GM21447 (cell line): Measurements from ENCODE around the gene SGCA.

Source experiments
- ATAC-seq: cut with Tn5 transposase; IDR thresholded peaks from one replicate; pipeline ENCODE4 v1.9.1; 2021; ENCODE audit not compliant: unreplicated experiment

SGCA gene

DNA sequence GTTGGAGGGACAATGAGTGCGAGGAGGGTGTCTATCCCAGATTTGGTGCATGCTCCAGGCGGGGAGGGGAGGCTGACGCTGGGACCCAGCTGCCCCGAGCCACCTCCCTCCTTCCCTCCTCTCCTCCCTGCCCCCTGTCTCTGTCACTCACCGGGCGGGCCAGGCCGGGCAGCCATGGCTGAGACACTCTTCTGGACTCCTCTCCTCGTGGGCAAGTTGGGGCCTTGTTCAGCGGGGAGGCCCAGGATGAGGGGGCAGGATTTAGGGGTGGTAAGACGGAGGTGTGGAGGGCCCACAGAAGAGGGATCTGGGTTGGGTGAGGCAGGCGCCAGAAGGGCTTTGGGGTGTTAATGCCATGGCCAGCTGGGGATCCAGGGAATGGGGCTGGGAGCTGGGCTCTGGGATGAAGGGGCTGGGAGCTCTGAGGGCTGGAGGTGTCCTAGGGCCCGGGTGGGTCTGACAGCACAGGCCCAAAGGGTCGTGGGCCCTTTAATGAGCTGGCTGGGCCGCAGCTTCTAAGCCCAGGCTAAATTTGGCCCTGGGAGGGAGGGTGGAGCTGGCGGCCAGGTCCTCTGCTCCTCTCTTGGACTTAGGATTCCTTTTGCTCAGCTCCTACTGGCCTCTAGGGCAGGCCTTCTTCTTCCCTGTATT lies at the start of gene SGCA:
TSS of gene SGCA (plus strand) at position 139 of the 651 bp plus-strand sequence. CDS start at position 175, 36 bp downstream.
- no peak for ATAC-seq

DNA sequence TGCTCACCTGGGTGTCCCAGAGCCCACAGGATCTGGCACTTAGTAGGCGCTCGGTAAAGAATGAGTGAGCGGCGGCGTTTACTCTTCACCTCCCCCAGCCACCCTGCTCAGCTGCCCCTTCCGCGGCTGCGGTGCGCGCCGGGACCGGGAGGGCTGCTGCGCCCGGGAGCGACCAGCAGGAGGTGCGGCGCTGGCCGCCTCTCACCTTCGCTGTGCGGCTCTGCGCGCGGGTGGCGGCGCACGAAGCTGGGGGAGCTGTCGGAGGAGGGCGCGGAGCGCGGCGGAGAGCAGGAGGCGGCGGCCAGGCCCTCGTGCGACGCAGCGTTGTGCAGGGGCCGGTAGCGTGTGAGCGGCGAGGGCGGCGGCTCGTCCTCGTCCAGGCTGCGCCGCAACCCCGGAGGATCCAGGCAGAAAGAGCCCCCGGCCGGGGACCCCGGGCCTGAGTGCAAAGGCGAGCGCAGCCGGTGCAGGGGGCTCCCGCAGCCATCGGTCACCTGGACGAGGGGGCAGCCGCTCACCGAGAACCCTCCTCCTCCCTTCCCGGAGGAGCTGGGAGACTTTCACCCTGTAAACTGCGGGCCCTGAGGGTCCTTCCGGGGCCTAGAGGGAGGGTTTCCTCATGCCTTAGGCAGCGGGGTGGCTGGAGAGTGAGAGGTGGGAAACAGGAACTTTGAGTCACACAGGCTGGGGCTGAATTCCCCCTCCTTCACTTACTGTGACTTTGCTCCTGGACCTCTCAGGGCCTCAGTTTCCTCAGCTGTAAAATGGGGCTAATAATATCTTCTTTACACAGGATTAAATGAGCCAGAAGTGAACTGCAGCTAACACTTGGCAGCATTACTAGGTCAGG lies 48.4 kb upstream of the SGCA start:
- ATAC-seq = no peak

DNA sequence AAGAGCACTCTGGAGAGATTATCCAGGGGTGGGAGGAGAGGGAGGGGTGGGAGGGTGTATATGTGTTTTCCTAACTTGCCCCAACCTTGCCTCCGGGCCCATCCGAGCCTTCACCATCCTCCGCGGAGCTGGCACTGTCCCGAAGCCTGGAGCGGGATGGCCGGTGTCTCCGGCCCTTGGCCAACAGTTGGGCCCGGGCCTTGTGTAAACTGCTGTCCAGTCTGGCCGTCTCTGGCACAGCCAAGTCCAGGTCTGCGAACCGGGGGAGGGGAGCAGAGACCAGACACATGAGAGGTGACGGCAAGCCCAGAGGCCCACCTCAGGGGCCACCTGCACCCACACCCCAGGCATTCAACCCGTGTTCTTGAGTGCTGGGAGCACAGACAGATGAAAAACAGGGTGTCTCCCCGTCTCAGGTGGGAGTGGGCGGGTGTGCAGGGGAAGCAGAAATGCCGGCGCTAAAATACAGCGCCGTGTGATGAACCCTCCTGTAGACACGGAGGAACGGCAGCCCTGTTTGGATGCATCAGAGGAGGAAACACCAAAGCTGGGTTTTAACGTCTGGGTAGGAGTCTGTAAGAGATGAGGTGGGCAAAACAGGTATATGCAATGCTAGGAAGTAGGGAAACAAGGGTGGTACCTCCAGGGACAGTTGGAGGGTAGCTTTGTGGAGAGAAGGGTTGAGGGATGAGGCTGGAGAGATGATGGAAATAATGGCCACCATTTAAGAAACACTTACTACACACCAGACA lies 47.6 kb upstream of the SGCA start:
- no peak for ATAC-seq

DNA sequence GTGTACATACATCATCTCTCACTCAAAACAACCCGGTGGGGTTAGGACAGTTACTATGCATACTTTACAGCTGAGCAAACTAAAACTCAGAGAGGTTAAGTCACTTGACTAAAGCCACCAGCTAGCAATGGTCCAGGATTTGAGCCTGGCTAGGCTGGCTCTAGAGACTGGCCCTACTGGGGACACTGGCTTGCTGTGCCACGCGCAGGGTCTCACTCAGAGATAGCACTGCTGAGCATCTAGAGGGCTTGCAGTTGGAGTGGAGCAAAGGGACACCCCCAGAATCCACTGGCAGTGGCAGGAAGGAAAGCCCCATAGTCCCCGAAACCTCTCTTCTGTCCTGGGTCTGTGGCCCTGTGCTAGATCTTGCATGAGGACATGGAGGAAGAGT lies 47.0 kb upstream of the SGCA start:
- no peak for ATAC-seq

DNA sequence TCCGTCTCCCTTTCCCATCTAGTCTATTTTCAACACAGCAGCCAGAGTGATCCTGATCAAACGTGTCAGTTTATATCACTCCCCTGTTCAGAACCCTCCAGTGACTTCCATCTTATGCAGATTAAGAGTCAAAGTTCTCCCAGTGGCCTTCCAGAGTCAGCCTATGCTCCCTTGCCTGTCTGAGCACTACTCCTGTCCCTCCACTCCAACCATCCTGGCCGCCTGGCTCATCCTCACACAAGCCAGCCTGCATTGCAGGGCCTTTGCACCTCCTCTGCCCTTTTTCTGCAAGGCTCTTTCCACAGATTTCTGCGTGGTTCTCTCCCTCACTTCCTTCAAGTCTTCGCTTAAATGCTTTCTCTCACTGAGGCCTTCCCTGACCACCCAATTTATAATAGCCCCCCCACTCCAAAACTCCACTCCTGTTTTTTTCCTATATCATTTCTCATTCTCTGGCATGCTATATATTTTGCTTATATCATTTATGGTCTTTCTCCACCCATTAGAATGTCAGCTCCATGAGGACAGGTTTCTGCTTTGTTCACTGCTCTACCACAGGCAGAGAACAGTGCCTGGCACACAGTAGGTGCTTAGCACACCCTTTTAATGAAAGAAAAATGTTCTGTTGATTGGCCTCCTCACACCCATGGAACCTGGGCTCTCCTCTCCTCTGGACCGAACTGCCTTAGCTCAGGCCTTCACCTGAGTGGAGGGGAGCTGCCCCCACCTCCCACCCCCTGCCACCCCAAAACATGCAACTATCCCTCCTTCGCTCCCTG lies 45.1 kb upstream of the SGCA start:
- no peak for ATAC-seq

DNA sequence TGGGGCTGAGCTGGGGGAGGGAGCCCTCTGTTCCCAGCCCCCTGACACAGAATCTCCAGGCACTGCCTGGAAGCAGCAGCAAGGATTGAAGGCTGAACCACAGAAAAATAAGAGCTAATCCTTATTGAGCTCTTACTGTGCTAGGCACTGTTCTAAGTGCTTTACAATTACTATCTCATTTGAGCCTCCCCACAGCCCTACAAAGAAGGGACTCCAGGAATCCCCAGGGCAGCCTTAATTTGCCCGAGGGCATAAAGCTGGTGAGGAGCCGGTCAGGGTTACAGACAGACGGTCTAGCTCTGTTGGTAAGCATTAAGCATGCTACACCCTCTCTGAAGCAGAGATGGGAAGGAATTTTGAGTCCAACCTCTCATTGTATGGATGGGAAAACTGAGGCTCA lies 42.9 kb upstream of the SGCA start:
- no peak for ATAC-seq

DNA sequence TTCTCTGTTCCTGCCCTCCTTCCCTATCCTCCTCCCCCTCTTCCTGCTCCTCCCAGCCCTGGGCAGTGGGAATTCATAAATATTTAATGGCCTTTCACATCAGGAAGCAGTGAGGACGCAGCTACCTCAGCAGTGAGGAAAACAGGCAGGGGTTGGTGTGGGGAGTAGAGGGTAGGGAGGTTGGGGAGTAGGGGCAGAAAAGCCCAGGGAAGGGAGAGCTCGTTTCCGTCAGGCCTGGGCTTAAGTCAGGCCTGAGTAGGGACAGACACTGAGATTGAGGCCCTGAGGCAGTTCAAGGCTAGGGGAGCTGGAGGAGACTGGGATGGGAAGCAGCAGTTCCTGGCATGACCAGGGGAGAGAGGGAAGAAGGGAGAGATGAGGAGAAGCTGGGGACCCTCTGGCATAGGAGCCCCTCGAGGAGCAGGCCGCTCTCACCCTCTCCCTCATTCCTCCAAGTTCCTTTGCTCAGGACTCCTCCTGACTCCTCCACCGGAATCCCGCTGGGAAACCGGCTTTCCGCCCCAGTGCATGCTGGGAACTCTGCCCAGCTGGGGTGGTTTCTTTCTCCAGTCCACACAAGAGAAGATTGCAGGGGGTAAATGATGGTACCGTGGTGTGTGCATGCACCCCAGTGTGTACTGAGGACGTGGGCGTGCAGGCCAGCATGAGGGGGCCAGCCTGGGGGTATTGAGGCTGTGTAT lies 42.0 kb upstream of the SGCA start:
- no peak for ATAC-seq

DNA sequence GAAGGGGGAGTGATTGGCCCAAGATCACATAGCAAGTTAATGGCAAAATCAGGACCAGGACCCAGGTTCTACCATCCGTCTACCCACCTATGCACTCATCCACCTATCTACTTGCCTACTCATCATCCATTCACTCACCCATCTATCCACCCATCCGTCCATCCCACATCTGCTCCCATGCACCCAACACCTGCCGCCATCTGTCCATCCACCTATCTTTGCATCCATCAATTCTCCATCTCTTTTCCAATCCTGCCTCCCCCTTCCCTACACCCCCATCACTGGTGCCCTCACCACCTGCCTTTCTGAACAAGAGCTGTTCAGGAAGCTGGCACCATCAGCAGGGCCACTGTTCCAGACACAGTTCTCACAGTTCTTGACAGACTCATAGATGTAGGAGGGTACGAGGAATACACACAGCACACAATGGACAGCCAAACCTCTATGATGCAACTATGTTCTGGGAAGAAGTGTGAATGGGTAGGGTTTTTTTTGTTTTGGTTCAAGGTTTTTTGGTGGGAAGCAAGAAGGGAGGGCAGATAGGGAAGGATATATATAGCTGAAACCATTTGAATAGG lies 40.3 kb upstream of the SGCA start:
- ATAC-seq = no peak

DNA sequence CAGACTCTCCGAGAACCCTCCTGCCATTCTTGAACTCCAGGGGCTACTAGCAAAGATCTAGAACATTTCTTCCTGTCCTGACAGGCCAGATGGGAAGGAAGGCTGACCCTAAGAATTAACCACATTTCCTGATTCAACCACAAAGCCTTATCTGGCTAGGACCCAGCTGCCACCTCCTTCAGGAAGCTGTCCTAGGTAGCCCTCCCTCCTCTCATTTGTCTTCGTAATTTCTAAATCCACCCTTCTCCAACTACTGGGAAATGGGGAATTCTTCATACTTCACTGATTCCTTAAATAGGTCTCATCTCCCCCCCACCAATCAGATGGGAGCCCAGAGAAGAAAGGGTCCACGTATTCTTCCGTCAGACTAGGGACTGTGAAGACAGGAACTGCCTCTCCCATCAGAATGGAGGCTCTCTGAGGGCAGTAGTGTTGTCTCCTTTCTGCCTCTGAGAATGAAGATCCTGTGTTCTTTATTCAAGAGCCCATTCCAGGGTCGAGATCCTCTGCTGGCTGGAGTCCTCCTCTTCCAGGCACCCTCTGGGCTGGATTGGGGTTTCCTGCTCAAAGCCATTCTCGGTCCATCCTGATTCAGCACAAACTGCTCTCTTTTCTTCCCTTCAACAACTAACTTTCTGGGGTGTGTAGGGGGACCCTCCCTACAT lies 38.0 kb upstream of the SGCA start:
- ATAC-seq = no peak

DNA sequence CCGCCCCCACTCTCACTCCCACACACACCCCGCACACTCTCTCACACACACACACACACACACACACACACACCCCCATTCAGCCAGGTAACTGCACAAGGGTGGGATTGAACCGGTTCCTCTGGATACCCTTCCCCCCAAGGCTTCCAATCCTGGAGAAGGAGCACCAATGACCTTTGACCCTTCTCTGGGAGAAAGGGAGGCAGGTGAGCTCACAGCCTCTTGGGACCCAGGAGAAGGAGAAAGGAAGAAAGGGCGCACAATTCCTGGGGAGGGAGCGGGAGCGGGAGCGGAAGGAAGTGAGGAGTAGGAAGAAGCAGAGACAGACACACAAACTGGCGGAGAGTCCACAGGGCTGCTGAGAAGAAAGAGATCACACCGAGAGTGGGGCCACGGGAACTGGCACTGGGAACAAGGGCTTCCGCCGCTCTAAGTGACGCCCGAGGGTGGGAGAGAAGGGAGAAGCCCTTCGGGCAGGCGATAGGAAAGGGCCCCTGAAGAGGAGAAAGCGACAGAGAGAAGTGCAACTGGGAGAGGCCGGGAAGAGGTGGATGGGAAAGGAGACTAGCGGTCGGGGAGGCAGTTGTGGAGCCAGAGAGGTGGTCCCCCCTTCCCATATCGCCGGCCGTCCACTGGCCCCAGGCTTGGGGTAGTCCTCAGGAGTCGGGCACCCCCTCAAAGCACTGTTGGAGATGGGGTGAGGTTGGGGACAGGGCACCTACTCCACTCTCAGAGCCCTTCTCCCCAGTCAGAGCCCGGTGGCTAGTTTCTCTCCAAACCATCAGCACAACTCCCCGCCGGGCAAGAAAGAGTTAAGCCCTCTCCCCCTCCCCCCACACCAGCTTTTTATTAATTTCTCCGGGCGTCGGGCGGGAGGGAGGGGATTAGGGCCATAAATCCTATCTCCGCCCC lies 37.1 kb upstream of the SGCA start:
- no peak for ATAC-seq

DNA sequence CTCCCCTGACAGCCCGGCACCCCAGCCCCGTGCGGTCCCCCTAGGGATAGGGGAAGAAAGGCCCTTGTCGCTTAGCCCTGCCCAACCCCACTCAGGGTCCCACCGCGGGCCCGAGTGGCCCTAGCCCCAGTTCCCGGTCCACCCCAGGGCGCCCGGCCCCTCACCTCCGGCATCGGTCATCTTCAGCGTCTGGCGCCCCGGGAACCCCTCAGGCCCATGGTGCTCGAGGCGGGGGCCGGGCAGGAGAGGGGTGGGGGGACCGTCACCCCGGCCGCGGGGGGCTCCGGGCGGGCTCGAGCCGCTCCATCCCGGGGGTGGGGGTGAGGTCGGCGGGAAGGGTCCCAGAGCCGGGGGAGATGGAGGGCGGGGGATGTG lies 36.5 kb upstream of the SGCA start:
- ATAC-seq = no peak

DNA sequence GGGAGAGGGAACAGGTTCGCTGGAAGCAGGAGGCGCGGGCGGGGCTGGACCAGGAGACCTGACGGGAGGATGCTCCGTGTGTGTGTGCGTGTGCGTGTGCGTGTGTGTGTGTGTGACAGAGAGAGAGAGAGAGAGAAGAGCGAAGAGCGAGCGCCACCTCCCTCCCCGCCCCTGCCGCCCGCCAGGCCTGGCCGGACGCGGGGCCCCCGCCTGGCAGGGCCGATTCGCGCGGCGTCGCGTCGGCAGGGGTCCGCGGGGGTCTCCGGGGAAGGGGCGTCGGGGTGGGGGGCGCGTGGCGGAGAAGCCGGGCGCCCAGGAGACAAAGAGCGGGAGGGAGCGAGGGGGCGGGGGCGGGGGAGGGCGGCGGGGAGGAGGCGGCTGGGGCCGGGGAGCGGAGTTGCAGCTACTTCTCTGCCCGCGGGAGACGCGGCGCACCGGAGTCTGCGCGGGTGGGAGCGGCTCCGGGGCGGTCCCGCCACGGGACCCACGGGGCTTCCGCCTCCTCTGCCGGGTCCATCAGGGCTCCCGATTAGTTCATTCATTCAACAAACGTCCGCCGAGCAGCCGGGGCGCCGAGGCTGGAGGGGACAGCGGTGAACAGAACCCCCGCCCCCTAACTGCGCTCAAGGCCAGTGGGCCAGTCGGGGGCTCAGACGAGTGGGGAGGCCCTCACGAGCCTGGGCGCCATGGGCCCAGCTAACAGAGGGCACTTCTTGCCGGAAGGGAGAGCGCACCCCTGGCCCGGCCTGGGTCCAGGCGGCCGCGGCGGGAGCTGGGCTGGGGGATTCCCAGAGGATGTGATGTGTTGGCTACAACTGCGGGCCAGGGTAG lies 35.9 kb upstream of the SGCA start, which contains the start of gene SAMD14:
TSS of gene SAMD14 (minus strand) at position 433 of the 831 bp plus-strand sequence. CDS start 5,201 bp downstream, outside the sequence.
- ATAC-seq = no peak

DNA sequence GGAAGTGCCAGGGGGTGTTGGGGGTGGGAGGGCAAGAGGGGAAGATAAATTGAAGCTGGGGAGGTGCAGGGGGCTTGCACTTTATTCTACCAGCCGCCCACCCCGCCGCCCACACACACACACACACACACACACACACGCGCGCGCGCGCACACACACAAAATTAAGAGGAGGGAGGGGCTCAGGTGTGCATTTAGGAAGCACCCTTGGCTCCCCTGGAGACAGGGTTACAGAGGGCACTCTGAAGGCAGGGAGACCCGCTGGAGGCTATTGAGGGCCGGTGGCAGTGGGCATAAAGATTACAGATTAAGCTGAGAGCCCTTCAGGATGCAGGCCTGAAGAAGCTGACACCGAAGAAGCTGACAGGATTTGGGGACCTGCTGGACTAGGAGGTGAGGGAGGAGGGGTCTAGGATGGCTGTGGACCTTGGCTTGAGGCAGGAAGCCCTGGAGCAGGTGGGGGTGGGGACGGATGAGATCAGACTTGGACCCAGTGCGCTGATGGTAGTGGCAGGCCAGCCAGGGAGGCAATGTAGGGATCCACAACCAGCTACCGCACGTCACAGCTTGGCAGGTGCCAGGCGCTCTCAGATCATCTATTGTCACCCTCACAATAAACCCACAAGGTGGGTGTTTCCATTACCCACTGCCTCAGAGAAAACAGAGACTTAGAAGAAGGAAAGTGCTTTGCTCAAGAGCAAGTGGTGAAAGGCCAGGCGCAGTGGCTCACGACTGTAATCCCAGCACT lies 35.1 kb upstream of the SGCA start:
- ATAC-seq = no peak

DNA sequence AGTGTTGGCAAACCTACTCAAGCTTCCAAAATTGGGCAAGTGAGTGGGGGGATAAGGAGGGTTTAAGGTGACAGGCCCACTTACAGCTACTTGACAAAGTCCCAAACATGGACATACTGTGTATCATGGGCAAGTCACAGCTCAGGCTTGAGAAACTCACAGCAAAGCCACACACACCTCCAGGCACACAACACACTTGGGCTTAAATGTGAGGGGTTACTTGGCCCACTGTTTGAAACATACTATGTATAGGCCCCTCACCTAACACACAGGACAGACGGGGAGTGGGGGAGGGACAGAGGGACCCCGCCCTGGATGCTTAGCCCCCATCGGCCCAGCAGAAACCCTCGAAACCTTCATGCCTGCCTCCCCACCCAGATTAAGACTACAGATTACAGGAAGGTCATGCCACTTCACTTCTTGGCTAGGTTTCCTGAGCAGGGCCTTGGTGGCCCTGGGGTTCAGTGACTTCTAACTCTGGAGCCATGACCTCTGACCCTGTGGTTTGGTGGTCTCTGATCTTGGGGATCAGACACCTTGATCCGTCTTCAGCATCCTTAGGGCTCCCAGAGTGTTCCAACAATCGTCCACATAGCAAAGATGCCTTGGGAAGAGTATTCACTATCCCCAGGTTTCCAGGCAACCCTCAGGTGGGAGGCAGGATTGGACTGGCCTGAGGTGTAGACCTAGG lies 33.6 kb upstream of the SGCA start:
- no peak for ATAC-seq

DNA sequence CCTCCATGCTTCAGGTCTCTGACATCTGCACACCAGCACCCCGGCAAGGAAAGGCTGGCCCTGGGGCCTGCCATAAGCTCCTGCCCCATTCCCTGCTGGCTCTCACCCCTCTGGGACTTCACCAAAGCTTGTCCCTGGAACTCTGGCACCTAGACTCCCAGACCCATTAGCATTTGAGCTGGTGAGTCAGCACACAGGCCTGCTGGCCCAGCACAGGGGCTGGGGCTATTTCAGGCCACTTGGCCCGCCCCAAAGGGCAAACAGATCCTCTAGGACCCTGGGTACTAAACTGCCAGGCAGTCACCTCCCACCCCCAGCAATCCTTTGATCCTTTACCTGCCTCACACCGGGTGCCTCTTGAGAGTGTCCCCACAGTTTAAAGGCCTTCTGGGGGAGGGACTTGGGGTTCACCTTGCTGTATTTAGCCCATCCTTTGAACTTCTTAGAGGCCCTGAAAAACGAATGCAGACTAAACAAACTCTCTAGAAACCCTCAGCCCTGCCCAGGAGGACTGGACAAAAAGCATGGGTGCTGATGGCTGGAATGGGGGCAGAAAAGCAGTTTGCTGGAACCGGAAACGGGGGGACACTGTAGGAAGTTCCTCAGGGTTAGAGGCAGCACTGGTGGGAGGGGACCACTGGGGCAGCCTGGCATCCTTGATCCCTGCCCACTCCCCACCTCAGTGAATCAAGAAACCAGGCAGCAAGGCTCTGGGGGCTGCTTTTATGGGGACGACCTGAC lies 32.6 kb upstream of the SGCA start:
- no peak for ATAC-seq

DNA sequence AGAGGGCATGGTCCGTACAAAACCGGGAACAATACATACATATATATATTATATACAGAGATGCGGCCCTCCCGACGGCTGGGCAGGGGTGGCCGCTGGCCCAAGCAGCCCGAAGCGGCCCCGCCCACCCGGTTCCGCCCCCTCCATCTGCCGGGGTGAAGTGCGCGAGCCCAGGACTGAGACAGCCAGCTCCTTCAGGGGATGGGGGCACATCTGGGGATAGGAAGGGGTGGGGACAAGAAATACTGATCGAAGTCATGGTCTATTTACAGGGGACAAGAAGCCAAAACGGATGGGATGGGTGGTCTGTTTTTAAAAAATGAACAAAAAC lies 32.1 kb upstream of the SGCA start:
- ATAC-seq = no peak
